ENCODE data around the gene PJA1. TPM values are rescaled to one million over a fixed set of nuclear protein-coding genes. Genes with fewer than 3 reads are reported as not detected.
A peak's percentile ranks its signal among the peaks of the same experiment; 100 is the strongest.

PJA1 gene
- total RNA-seq, 1 donor from 2014 or later: 55.5 TPM

GRCh38 chrX:69172937-69173336 lies 7.7 kb upstream of the PJA1 start:
- Histone ChIP-seq H3K4me3 (ENCODE audit: low read depth, low read length) (no peak overlapping the region), H3K27me3 (ENCODE audit: control insufficient read depth, insufficient read depth, low read length) (no peaks in the 10 kb centered on the region), H3K36me3 (ENCODE audit: control insufficient read depth, insufficient read depth, low read length) (no peaks in the 10 kb centered on the region)
- DNase-seq (ENCODE audit: low read depth) (no peak), FAIRE-seq (no peak)
- no peak for TF ChIP-seq CTCF (IDR thresholded peaks at IDR 0.05; ENCODE audit: insufficient read depth, low read length, severe bottlenecking)

GRCh38 chrX:69170319-69170718 lies 5.1 kb upstream of the PJA1 start:
- DNase-seq (ENCODE audit: low read depth) (no peak), FAIRE-seq (no peak)
- Histone ChIP-seq H3K36me3 (ENCODE audit: control insufficient read depth, insufficient read depth, low read length) (no peaks in the 10 kb centered on the region), H3K4me3 (ENCODE audit: low read depth, low read length) (no peak overlapping the region), H3K27me3 (ENCODE audit: control insufficient read depth, insufficient read depth, low read length) (no peaks in the 10 kb centered on the region)
- TF ChIP-seq CTCF (IDR thresholded peaks at IDR 0.05; ENCODE audit: insufficient read depth, low read length, severe bottlenecking): no peak

GRCh38 chrX:69163936-69164741 lies 1.1 kb downstream of the PJA1 start:
- Histone ChIP-seq H3K27me3 (ENCODE audit: control insufficient read depth, insufficient read depth, low read length) (no peaks in the 10 kb centered on the region), H3K36me3 (ENCODE audit: control insufficient read depth, insufficient read depth, low read length) (no peaks in the 10 kb centered on the region), H3K4me3 (ENCODE audit: low read depth, low read length) (peak overlapping the region; percentile 69)
- DNase-seq (ENCODE audit: low read depth) (no peak), FAIRE-seq (no peak)
- no peak for TF ChIP-seq CTCF (IDR thresholded peaks at IDR 0.05; ENCODE audit: insufficient read depth, low read length, severe bottlenecking)

GRCh38 chrX:69162361-69162865 lies 2.8 kb downstream of the PJA1 start:
- no peak for TF ChIP-seq CTCF (IDR thresholded peaks at IDR 0.05; ENCODE audit: insufficient read depth, low read length, severe bottlenecking)
- DNase-seq (ENCODE audit: low read depth) (no peak), FAIRE-seq (no peak)
- Histone ChIP-seq H3K27me3 (ENCODE audit: control insufficient read depth, insufficient read depth, low read length) (no peaks in the 10 kb centered on the region), H3K36me3 (ENCODE audit: control insufficient read depth, insufficient read depth, low read length) (no peaks in the 10 kb centered on the region), H3K4me3 (ENCODE audit: low read depth, low read length) (no peak overlapping the region)

- DNase-seq (ENCODE audit: low read depth): no peak
- Histone ChIP-seq H3K4me3 (ENCODE audit: low read depth, low read length) (no peak overlapping the region), H3K36me3 (ENCODE audit: control insufficient read depth, insufficient read depth, low read length) (no peaks in the 10 kb centered on the region), H3K27me3 (ENCODE audit: control insufficient read depth, insufficient read depth, low read length) (no peaks in the 10 kb centered on the region)
- FAIRE-seq: no peak
- TF ChIP-seq CTCF (IDR thresholded peaks at IDR 0.05; ENCODE audit: insufficient read depth, low read length, severe bottlenecking): no peak
Measured at GRCh38 chrX:69161786-69162349, 3.4 kb downstream of the PJA1 start.
